HG03354 (cell line): ENCODE results near the gene PADI4.
"Not testable (repeated sequence)": the region's sequence is repeated elsewhere in the genome, so short reads cannot be mapped to it uniquely, and the experiment has no call there.

ENCODE experiments used
- ATAC-seq: cut with Tn5 transposase; IDR thresholded peaks from one replicate; pipeline ENCODE4 v1.9.1; 2021; ENCODE audit warnings: mild to moderate bottlenecking; ENCODE audit not compliant: unreplicated experiment, poor library complexity, severe bottlenecking

The PADI4 gene

GRCh38 chr1:17310068-17310640 is 2.2 kb downstream of the PADI4 start:
- ATAC-seq: no peak

GRCh38 chr1:17313530-17314309 is 5.7 kb downstream of the PADI4 start:
- ATAC-seq: no peak

GRCh38 chr1:17314491-17314971 is 6.5 kb downstream of the PADI4 start:
- no peak for ATAC-seq

GRCh38 chr1:17315542-17316130 is 7.6 kb downstream of the PADI4 start:
- no peak for ATAC-seq

- ATAC-seq: no peak
These were observed 8.7 kb downstream of the PADI4 start for GRCh38 chr1:17316704-17317103.

- ATAC-seq: no peak
These were observed 10.3 kb downstream of the PADI4 start for GRCh38 chr1:17318262-17318661.

- ATAC-seq: no peak
These were observed 11.8 kb downstream of the PADI4 start for GRCh38 chr1:17319561-17320350.

- not testable (repeated sequence) for ATAC-seq
These were observed 13.9 kb downstream of the PADI4 start for GRCh38 chr1:17321857-17322390.

- ATAC-seq: no peak
These were observed 20.9 kb downstream of the PADI4 start for GRCh38 chr1:17328855-17329254.

- ATAC-seq: no peak
These were observed 21.6 kb downstream of the PADI4 start for GRCh38 chr1:17329610-17330009.

GRCh38 chr1:17330856-17331255 is 22.9 kb downstream of the PADI4 start:
- ATAC-seq: no peak

GRCh38 chr1:17333081-17333480 is 25.1 kb downstream of the PADI4 start:
- ATAC-seq: no peak

GRCh38 chr1:17335821-17336710 is 28.1 kb downstream of the PADI4 start:
- ATAC-seq: no peak

- no peak for ATAC-seq
These were observed 30.9 kb downstream of the PADI4 start for GRCh38 chr1:17338706-17339493.

- ATAC-seq: no peak
These were observed 31.5 kb downstream of the PADI4 start for GRCh38 chr1:17339521-17339920.

- no peak for ATAC-seq
These were observed 32.4 kb downstream of the PADI4 start for GRCh38 chr1:17340358-17340757.

GRCh38 chr1:17342014-17342441 is 34.0 kb downstream of the PADI4 start:
- no peak for ATAC-seq

- ATAC-seq: not testable (repeated sequence)
These were observed 37.5 kb downstream of the PADI4 start for GRCh38 chr1:17345506-17345905.
